Measurements from ENCODE around the gene GPR179.

GPR179 gene, protein sequence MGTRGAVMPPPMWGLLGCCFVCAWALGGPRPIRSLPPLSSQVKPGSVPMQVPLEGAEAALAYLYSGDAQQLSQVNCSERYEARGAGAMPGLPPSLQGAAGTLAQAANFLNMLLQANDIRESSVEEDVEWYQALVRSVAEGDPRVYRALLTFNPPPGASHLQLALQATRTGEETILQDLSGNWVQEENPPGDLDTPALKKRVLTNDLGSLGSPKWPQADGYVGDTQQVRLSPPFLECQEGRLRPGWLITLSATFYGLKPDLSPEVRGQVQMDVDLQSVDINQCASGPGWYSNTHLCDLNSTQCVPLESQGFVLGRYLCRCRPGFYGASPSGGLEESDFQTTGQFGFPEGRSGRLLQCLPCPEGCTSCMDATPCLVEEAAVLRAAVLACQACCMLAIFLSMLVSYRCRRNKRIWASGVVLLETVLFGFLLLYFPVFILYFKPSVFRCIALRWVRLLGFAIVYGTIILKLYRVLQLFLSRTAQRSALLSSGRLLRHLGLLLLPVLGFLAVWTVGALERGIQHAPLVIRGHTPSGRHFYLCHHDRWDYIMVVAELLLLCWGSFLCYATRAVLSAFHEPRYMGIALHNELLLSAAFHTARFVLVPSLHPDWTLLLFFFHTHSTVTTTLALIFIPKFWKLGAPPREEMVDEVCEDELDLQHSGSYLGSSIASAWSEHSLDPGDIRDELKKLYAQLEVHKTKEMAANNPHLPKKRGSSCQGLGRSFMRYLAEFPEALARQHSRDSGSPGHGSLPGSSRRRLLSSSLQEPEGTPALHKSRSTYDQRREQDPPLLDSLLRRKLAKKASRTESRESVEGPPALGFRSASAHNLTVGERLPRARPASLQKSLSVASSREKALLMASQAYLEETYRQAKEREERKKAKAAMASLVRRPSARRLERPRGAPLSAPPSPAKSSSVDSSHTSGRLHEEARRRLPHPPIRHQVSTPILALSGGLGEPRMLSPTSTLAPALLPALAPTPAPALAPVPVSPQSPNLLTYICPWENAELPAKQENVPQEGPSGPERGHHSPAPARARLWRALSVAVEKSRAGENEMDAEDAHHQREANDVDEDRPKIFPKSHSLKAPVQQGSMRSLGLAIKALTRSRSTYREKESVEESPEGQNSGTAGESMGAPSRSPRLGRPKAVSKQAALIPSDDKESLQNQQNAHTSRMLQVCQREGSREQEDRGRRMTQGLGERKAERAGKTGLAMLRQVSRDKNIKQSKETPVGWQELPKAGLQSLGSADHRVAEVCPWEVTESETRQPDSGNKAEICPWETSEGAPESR (N-terminal part only)

DNA sequence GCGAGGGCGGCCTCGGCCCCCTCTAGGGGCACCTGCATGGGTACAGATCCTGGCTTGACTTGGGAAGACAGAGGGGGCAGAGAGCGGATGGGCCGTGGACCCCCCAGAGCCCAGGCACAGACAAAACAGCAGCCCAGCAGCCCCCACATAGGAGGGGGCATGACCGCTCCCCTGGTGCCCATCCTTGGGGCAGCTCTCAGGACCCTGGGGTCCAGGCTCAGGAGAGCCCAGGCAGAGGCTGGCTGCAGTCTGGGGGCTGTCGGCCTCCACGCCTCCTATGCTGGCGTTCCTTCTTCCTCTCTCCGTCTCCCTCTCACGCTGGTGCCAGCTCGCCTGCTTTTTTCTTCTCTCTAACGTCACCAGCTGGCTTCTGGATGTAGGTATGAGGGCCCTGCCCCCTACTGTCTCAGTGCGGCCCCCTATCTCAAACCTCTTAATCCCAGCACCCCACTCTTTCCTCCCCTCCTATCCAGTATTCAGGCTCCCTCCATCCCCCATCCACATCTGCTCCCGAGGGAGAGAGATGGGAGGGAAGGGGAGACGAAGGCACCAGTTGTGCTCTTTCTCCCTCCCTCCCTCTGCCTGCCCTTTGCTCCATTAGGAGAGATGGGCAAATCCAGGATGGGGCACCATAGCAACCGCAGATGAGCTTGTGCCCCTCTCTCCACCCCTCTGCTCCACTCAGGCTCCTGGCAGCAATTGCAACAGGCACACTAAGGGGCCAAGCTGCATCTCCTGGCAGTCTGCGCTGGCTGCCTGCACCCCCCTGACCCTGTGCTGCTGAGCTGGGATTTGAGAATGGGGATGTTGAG is at the start of gene GPR179:
Gene GPR179 (minus strand): TSS at position 349 of the 812 bp plus-strand sequence. CDS start 167 bp downstream, at position 182.
- no peak for DNase-seq

DNA sequence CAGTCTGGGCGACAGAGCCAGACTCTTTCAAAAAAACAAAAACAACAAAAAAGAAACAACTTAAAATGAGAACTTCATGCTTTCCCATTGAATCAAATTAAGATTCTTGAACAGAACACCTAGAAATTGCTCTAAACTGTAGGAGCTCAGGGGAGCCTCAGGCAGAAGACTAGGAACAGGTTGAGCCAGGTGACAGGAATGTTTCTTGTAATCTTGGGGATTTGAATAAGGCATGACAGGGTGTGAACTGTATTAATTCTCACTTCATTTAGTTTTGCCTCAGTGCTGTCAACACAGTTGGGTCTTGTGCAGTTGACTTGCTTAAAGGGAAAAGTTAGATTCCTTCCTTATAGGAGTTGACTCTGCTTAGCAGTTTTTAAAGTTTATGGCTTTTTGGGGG is 35.7 kb upstream of the GPR179 start:
- no peak for DNase-seq

DNA sequence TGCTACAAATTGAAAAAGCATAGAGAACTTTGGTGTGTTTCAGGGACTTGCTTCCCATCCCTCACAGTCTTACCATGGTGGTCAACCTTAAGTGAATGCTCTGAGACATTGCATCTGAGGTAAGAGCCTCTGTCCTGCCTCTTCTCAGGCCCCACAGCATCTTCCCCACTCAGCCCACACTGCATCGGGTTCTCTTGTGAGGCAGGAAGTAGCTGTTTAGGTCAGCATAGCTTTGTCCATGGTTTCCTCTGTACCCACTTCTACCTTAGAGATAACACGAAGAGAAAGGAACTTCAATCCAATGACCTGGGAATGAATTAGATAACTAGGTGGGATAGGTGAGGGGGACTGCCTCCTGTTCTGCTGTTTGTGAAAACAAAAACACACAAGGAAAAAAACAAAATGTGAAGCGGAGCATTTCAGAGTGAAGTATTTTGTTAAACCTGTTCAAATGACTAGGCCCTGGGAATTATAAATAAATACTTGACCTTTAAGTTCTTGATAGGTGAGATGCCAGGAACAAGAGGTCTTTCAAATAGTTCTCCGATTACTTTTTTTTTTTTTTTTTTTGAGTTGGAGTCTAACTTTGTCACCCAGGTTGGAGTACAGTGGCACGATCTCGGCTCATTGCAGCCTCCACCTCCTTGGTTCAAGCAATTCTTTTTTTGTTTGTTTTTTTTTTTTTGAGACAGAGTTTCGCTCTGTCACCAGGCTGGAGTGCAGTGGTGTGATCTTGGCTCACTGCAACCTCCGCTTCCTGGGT is 25.5 kb upstream of the GPR179 start:
- no peak for DNase-seq

DNA sequence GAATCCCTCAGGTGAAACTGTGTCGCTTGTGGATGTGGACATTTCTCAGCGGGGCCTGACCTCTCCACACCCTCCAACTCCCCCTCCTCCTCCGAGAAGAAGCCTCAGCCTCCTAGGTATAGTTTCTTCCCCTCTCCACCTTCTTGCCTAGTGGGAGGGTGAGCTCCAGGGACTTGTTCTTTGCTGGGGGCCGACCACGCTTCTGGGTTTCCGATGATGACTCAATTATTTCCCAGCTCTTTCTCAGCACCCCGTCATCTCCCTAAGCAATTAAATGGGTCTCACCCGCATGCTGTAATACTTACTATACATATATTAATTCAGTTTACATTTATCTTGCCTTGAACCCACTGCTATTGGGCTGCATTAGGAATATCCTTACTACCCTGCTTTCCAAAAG is 21.0 kb upstream of the GPR179 start:
- no peak for DNase-seq

DNA sequence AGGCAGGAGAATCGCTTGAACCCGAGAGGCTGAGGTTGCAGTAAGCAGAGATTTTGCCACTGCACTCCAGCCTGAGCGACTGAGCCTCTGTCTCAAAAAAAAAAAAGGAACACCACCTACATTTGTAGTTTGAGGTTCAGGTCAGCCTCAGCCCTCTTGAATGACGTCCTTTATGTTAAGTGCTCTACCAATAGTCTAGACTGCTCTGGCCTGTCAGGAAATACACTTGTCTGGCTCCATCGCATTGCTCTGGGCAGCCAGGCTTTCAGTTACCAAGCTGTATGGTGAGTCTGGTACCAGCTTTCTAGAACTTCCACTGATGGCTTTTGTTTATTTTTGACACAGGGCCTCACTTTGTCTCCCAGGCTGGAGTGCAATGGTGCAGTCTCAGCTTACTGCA is 19.3 kb upstream of the GPR179 start:
- no peak for DNase-seq

DNA sequence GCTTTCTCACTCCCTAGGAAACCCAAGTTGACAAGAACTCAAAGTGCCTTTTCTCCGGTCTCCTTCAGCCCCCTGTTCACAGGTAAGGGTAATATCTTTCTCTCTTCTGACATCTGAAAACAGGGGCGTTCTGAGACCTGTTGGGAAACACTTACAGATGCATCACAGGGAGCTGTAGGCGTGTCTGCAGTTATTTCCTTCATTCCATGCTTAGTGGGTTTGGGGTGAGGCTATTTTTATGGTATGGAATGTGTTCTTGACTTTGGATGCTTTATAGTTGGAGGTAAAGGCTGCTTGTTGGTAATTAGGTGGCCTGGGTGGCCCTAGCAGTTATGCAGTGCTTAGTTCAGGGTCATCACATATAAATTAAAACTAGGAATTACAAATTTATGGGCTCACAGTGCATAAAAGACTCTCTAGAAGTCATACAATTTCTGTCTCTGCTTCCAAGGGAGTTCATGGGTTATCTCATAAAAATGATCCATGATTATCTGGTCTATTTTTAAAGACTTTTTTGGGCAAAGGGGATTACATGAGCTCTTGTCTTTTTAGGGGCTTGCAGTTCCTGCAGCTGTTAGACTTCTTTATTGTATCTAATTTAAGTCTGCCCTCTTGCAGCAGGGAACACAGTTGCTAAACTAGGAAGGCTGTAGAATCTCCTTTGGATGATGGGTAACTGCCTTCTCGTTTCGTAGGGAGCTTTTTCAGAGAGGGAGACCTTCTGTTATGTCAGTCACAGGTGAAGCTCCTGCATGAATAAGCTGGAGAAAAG is 18.1 kb upstream of the GPR179 start:
- DNase-seq, result no peak

DNA sequence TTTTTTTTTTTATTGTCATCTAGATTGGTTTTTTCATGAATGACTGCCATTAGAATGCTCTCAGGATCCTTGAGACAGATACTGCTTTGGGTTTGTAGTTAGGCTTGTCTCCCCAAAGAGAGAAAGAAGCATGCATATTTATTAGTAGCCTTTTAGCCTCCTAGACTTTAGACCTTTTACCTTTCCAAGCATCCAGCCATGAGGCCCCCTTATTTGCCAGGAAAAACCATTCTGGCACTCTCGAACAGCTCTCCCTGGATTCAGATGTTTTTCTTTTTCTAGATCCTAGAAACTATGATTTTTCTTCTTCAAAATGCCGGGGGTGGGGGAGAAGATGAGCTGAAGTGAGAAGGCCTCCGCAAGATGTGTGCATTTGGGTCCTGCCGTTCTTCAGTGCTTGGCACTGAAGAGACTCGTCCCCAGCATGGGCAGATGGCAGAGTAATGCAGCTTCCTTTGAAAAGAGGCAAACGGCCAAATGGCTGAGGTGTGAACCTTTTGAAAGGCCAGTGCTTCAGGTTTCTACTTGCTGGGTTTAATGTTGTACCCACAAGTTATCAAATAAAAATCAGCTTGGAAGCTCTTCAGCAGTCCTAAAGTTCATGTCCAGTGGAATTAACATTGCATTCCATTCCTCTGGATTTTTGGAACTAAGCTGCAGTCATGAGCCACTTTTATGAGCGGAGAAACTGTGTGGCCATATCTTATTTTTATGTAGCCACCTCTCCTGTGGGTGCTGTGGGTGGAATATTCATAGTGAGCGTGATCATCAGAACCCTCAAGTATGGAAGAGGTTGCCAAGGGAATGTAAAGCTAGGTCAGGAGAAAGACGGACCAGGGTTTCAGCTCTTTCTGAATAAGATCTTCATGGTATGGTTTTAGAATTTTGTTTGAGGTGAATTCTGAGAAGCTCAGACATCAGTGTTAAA is 15.1 kb upstream of the GPR179 start:
- DNase-seq, result peak; percentile 65 to 96

DNA sequence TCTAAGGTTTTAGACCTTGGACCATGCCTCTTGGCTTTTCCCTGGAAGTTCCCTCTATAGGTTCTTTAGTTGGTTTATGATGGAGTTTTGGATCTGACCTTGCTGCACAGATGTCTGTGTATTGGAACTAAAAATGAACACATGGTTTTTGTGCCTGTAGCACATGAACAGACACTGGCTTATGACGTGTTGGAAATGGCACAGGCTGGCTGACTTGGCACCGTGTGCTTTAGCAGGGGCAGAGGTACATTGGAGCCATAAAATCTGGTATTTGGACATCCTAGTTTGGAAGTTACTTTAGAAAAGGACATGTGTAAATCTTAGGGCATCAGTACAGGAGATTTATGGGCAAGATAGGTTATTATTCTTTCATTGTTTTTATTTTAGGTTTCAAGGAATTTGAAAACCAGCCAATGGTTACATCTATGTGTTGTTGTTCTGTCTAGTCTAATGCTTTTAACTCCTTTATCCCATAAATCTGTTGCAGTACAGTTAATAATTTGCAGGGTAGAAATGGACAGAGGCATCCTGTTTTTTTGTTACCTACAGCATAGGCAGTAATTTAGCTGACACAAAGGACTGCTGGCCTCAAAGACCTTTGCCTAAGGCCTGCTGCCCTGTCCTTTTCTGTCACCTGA is 13.8 kb upstream of the GPR179 start:
- peak in 1 of 2 experiments; percentile 76 for DNase-seq

DNA sequence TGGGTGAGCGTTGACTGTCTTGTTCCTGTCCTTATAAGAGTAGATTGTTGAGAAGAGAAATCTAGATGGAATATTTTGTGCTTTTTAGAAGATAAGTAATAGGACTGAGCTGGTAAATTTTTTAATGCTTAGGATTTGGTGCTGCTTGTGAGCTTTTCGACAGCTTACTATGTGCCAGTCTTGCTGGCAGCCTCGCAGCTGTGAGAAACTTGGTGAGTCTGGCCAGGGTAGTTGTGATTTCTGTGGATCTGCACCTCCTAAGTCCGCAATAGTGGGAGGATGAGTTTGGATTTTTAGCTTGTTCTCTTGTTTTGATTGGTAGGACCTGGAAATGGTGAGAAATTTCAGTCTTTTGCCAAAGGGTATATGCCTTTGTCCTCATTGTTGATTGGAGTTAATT is 11.5 kb upstream of the GPR179 start:
- no peak for DNase-seq

DNA sequence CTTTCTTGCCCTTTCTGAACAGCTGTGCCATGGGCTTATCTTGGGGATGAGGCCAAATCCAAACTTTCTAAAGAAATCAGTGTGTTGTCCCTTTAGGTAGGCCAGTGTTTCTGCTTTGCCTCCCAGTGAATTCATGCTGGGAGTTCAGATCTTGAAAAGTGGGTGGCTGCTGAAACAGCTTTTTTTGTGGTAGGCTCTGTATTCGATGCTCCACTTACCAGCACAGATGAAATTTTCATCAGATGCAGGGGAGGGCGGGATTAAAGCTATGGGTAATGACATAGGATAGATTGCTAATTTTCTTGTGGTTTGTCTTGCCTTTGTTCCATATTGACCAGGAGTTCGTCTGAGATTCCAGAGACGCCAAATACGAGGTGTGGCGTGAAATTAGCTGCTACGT is 10.7 kb upstream of the GPR179 start:
- peak in 1 of 2 experiments; percentile 12 for DNase-seq

DNA sequence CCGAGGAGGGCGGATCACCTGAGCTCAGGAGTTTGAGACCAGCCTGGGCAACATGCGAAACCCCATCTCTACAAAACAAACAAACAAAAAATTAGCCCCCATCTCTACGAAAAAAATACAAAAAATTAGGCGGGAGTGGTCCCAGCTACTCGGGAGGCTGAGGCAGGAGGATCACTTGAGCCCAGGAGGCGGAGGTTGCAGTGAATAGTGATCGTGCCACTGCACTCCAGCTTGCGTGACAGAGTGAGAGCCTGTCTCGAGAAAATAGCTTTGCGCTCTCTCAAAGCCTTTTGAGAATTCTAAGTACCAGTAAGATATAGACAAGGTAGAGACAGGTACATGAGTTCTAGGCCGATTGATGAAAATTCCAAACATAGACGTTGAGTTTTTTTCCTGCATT is 9.9 kb upstream of the GPR179 start:
- DNase-seq, result no peak

DNA sequence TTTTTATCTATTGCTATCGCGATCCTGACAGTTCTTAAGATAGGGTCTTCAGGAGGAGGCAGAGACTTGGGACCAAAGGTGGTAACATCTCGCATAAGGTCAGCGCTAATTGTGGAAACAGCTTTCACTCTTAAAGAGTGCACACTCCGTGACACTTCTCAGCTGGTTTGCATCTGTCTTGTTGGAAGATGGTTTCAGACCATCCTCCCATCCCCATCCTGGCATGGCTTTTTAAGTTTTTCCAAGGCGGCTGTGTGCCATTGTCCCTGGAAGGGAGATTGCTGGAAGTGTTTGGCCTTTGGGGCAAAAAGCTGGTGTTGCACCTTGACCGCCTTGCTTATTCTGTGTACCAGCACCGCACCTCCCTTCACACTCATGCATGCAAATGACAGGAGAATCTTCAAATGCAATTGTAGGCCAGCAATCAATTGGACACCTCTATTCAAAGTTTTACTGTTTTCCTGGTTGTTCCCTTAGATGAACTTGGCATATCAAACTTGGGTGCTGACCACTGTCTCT is 9.4 kb upstream of the GPR179 start:
- no peak for DNase-seq

DNA sequence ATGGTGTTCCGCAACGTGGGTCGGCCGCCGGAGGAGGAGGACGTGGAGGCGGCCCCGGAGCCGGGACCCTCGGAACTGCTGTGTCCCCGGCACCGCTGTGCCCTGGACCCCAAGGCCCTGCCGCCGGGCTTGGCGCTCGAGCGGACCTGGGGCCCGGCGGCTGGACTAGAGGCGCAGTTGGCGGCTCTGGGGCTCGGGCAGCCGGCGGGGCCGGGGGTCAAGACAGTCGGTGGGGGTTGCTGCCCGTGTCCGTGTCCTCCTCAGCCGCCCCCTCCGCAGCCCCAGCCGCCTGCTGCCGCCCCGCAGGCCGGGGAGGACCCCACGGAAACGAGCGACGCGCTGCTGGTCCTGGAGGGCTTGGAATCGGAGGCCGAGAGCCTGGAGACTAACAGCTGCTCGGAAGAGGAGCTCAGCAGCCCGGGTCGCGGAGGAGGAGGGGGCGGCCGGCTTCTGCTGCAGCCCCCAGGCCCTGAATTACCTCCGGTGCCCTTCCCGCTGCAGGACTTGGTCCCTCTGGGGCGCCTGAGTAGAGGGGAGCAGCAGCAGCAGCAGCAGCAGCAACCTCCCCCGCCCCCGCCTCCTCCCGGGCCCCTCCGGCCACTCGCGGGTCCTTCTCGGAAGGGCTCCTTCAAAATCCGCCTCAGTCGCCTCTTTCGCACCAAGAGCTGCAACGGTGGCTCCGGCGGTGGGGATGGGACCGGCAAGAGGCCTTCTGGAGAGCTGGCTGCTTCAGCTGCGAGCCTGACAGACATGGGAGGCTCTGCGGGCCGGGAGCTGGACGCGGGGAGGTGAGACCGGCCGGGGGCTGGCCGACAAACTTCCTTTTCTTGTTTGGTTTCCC is 8.7 kb upstream of the GPR179 start:
- DNase-seq, result no peak

DNA sequence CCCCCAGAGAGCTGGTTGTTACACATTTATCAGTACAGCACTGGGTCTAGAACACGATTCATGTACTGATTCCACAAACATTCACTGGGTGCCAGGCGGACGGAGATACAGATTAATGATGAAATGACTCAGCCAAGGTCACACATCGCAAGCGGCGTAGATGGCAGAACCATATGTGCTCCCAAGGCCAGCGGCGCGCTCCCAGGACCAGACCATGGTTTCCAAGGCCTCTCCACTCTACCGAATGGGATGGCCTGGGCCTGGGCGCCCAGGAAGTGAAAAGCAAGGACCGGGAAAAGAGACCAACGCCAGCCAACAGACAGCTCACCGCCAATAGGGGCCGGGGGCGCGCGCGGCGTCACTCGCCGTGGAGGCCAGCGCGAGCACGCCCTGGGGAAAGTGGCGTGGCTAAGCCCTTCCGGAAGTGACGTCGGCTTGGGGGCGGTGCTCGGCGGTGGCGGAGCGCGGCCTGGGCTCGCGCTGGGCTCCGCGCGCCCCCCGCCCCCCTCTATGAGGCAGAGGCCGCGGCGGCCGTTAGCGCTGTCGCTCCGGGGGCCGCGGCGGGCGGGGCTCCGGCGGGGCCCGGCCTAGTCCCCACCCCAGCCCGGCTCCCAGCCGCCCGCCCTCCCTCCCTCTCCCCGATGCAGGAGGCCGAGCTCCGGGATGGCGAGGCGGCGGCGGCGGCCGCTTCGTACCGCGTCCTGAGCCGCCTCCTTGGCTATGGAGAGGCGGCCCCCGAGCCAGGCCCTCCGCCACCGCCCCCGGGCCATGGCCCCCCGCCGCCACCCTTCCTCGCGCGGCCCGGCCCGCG is 7.9 kb upstream of the GPR179 start, which contains the start of gene SOCS7:
Gene SOCS7 (plus strand): TSS at position 433 of the 811 bp plus-strand sequence. CDS start 209 bp downstream, at position 642.
- peak in 1 of 2 experiments; percentile 66 for DNase-seq

DNA sequence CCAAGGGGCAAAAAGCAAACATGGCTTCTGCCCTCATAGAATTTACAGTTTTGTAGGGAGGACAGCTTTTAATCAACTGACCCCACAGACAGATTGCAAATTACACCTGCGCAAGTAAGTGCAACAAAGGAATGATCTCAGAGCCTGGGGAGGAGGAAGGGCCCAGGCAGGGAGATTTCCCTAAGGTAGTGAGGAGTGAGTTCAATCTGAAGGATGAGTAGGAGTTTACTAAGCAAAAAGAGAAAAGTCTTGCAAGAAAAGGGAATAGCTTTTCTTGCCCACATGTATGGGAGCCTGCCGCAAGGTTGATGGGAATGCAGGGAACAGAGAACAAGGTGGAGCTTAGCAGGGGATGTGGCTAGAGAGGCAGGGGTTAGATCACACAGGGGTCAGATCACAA is 6.3 kb upstream of the GPR179 start:
- no peak for DNase-seq

DNA sequence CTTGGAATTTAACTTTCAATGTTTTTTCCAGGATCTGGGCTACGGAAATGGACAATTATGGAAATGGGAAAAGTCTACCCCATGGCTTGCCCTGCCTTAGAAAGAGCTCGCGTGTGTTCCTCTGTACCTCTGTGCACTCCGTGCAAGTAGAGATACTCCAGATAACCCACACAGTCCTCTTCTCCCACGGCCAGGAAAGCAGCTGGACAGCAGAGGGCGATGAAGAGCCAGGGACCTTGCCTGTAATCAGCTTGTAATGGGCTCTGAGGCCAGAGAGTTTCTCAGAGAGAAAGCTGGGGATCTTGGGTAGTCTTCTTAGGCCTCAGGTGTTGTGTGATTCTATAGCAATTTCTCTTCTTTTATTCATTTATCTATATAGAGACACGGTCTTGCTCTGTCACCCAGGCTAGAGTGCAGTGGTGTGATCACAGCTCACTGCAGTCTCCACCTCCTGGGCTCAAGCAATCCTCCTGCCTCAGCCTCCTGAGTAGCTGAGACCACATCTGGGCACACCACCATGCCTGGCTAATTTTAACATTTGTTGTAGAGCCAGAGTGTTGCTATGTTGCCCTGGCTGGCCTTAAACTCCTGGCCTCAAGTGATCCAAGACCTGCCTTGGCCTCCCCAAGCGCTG is 5.5 kb upstream of the GPR179 start:
- peak in 1 of 2 experiments; percentile 88 for DNase-seq
